Transverse colon (tissue), 4 donors: ENCODE measurements around the gene OPTC. TPM values are rescaled to one million over a fixed set of nuclear protein-coding genes. Genes with fewer than 3 reads are reported as not detected.

Source experiments
- DNase-seq: peaks from one replicate; pipeline ENCODE4 v3.0.0-alpha.2; 2019
- H3K27ac ChIP-seq, 4 donors: fragments of 200-600 bp; sonication (generic); 2 replicates each; pipeline ENCODE4 v1.5.1; 2016 to 2018; ENCODE audit warnings: inconsistent platforms in 4 of 4
- H3K27me3 ChIP-seq: fragments of 200-600 bp; sonication (generic); 2 replicates; pipeline ENCODE4 v1.5.1; 2017; ENCODE audit warnings: inconsistent platforms
- H3K36me3 ChIP-seq, 4 donors: fragments of 200-600 bp; sonication (generic); 2 replicates each; pipeline ENCODE4 v1.5.1; 2017 to 2019; ENCODE audit warnings: inconsistent platforms in 4 of 4
- H3K4me1 ChIP-seq, 4 donors: fragments of 200-600 bp; sonication (generic); 2 replicates each; pipeline ENCODE4 v1.5.1; 2017 to 2020; ENCODE audit warnings: inconsistent platforms in 4 of 4
- H3K4me3 ChIP-seq, 4 donors: fragments of 200-600 bp; sonication (generic); 1 replicate in 1 of 4; 2 replicates in 3 of 4; pipeline versions ENCODE4 v1.5.1 to v1.6.1; 2017 to 2019; ENCODE audit warnings: inconsistent platforms in 4 of 4
- H3K9me3 ChIP-seq, 2 donors: fragments of 200-600 bp; sonication (generic); 2 replicates each; pipeline ENCODE4 v1.5.1; 2017 to 2019; ENCODE audit warnings: inconsistent platforms in 2 of 2
- CTCF ChIP-seq, 5 experiments: fragments of 200-600 bp in 3 of 5; fragments of 450-650 bp in 2 of 5; sonication (generic) in 3 of 5; IDR thresholded peaks; 1 replicate in 2 of 5; 2 replicates in 3 of 5; pipeline ENCODE4 v1.5.1; 2016 to 2017; ENCODE audit warnings: antibody characterized with exemption in 5 of 5, inconsistent platforms in 3 of 5, mild to moderate bottlenecking in 2 of 5, moderate library complexity in 1 of 5
- EP300 ChIP-seq: sonication (generic); formaldehyde crosslinking; IDR thresholded peaks from one replicate; pipeline ENCODE4 v1.6.1; 2017; ENCODE audit warnings: antibody characterized with exemption, low read depth
- POLR2A ChIP-seq: fragments of 450-650 bp; IDR thresholded peaks from one replicate; pipeline ENCODE4 v1.6.1; 2016; ENCODE audit warnings: antibody characterized with exemption, mild to moderate bottlenecking, moderate library complexity
- POLR2AphosphoS5 ChIP-seq, 3 donors: sonication (generic); formaldehyde crosslinking; IDR thresholded peaks; one replicate each; pipeline ENCODE4 v1.6.1; 2016; ENCODE audit warnings: antibody characterized with exemption in 3 of 3
- WGBS, 2 donors: methylation state at CpG; one replicate each; pipeline ENCODE4 v1.1.5; 2018; ENCODE audit warnings: low coverage in 1 of 2; 5-methylcytosine and 5-hydroxymethylcytosine counted together
- in situ Hi-C, 4 donors: fragments of 200-750 bp; cut with MboI; loops; one replicate each; pipeline versions ENCODE4 v1.15.0 to v1.15.1; 2017; ENCODE audit warnings: low sequenced_read_pairs in 3 of 4, low pct_ligation_motif_present in 1 of 4, low pct_unique_long_range_greater_than_20kb in 1 of 4
- intact Hi-C: fragments of 100-400 bp; cut with DNase I; formaldehyde crosslinking; loops from one replicate; pipeline ENCODE4 v1.15.1; 2023; ENCODE audit warnings: low total_unique reads
- total RNA-seq, 4 donors: library from RNA; depleted of rRNA; stranded (reverse); fragments of >200 nt; gene quantifications; one replicate each; pipeline ENCODE4 v1.1.0, GENCODE V29; 2016

Gene OPTC
- total RNA-seq, 4 donors from 2014 or later, result not detected

GRCh38 chr1:203506858-203507626, 13.1 kb downstream of the OPTC start:
- in situ Hi-C loops (loop anchor here in 3 of 4 donors (5.0 to 10.0 kb wide), 2 partner anchors 195 to 198 kb away; no protein-coding TSS in a partner anchor), intact Hi-C loops (loop anchor here (5.0 to 10.0 kb wide), 2 partner anchors 120 to 288 kb away; partner anchors contain the start of genes ATP2B4, ZBED6 and ZC3H11A)
- H3K9me3 ChIP-seq, result no peaks in the 10 kb centered on the region
- WGBS, 2 donors, result 49 to 54% methylated on average over 3 to 6 of the region's 6 CpGs
- TF ChIP-seq EP300, result no peak
- no peak for TF ChIP-seq POLR2A
- TF ChIP-seq POLR2AphosphoS5 (IDR thresholded peaks at IDR 0.05), result no peak
- TF ChIP-seq CTCF (IDR thresholded peaks at IDR 0.05), result no peak
- H3K4me1 ChIP-seq, result peaks cover 9 to 30% (median 15%) of the 10 kb centered on the region in 4 donors
- no peaks in the 10 kb centered on the region for H3K36me3 ChIP-seq
- no peak overlapping the region for H3K4me3 ChIP-seq
- H3K27ac ChIP-seq, result peak overlapping the region; percentile 64 to 86 (median 76)
- DNase-seq, result peak; percentile 15
- no peaks in the 10 kb centered on the region for H3K27me3 ChIP-seq

- no peak for DNase-seq
- H3K4me3 ChIP-seq, result no peak overlapping the region
- in situ Hi-C loops, result loop anchor here in 3 of 4 donors (5.0 to 10.0 kb wide), 2 partner anchors 195 to 197 kb away; no protein-coding TSS in a partner anchor
- H3K27ac ChIP-seq, result peak overlapping the region; percentile 64 to 86 (median 76)
- H3K4me1 ChIP-seq, result peaks cover 12 to 37% (median 20%) of the 10 kb centered on the region in 4 donors
- TF ChIP-seq EP300 (no peak), CTCF (IDR thresholded peaks at IDR 0.05) (no peak)
- intact Hi-C loops, result loop anchor here (5.0 to 10.0 kb wide), 2 partner anchors 120 to 287 kb away; partner anchors contain the start of genes ATP2B4, ZBED6 and ZC3H11A
- H3K27me3 ChIP-seq, result no peaks in the 10 kb centered on the region
- no peaks in the 10 kb centered on the region for H3K9me3 ChIP-seq
- 37 to 40% methylated on average over 1 of the region's 1 CpG for WGBS, 2 donors
- no peaks in the 10 kb centered on the region for H3K36me3 ChIP-seq
These were observed 13.8 kb downstream of the OPTC start for GRCh38 chr1:203507759-203508158.

- H3K9me3 ChIP-seq, result no peaks in the 10 kb centered on the region
- peak overlapping the region; percentile 64 to 86 (median 76) for H3K27ac ChIP-seq
- 78 to 83% methylated on average over 1 to 10 of the region's 10 CpGs for WGBS, 2 donors
- intact Hi-C loops (loop anchor here (5.0 to 10.0 kb wide), 2 partner anchors 119 to 286 kb away; partner anchors contain the start of genes ATP2B4, ZBED6 and ZC3H11A), in situ Hi-C loops (loop anchor here in 3 of 4 donors (5.0 to 10.0 kb wide), 2 partner anchors 194 to 196 kb away; no protein-coding TSS in a partner anchor)
- peaks cover 19 to 46% (median 28%) of the 10 kb centered on the region in 4 donors for H3K4me1 ChIP-seq
- no peaks in the 10 kb centered on the region for H3K36me3 ChIP-seq
- TF ChIP-seq EP300 (no peak), CTCF (IDR thresholded peaks at IDR 0.05) (peak in 1 of 5 experiments; percentile 6)
- DNase-seq, result no peak
- H3K4me3 ChIP-seq, result no peak overlapping the region
- no peaks in the 10 kb centered on the region for H3K27me3 ChIP-seq
These were observed 14.6 kb downstream of the OPTC start for GRCh38 chr1:203508463-203509073.

- H3K27ac ChIP-seq, result peak overlapping the region; percentile 64 to 86 (median 76)
- no peak overlapping the region for H3K4me3 ChIP-seq
- H3K9me3 ChIP-seq, result no peaks in the 10 kb centered on the region
- in situ Hi-C loops (loop anchor here in 3 of 4 donors (5.0 to 10.0 kb wide), 2 partner anchors 193 to 196 kb away; no protein-coding TSS in a partner anchor), intact Hi-C loops (loop anchor here (5.0 to 10.0 kb wide), 2 partner anchors 118 to 286 kb away; partner anchors contain the start of genes ATP2B4, ZBED6 and ZC3H11A)
- no peaks in the 10 kb centered on the region for H3K27me3 ChIP-seq
- peaks cover 19 to 51% (median 33%) of the 10 kb centered on the region in 4 donors for H3K4me1 ChIP-seq
- 57 to 90% methylated on average over 1 of the region's 1 CpG for WGBS, 2 donors
- DNase-seq, result no peak
- no peak for TF ChIP-seq EP300
- TF ChIP-seq POLR2AphosphoS5 (IDR thresholded peaks at IDR 0.05), result no peak
- no peak for TF ChIP-seq POLR2A
- TF ChIP-seq CTCF (IDR thresholded peaks at IDR 0.05), result no peak
- H3K36me3 ChIP-seq, result no peaks in the 10 kb centered on the region
These were observed 15.2 kb downstream of the OPTC start for GRCh38 chr1:203509135-203509534.
